ENCODE results near the gene NTHL1.

GRCh38 chr16:2056681-2057407 lies 9.2 kb upstream of the NTHL1 start:
- TF ChIP-seq CTCF (IDR thresholded peaks at IDR 0.05; ENCODE audit: low read depth, low read length, poor library complexity, severe bottlenecking) (no peak), EZH2phosphoT487 (IDR thresholded peaks at IDR 0.05; ENCODE audit: borderline replicate concordance, low read length) (no peak)

Measured in DOHH2 (cell line).